Measurements from ENCODE around the gene IGF1R.

Gene IGF1R

GRCh38 chr15:98946301-98947255 lies 298.2 kb downstream of the IGF1R start:
- DNase-seq (ENCODE audit: low read depth), result no peak

GRCh38 chr15:98948456-98948855 lies 300.1 kb downstream of the IGF1R start:
- DNase-seq (ENCODE audit: low read depth), result no peak

- DNase-seq (ENCODE audit: low read depth), result no peak
Measured at GRCh38 chr15:98948941-98949340, 300.6 kb downstream of the IGF1R start.

GRCh38 chr15:98949624-98950023 lies 301.3 kb downstream of the IGF1R start:
- no peak for DNase-seq (ENCODE audit: low read depth)

GRCh38 chr15:98950248-98950647 lies 301.9 kb downstream of the IGF1R start:
- no peak for DNase-seq (ENCODE audit: low read depth)

GRCh38 chr15:98951004-98951403 lies 302.7 kb downstream of the IGF1R start:
- DNase-seq (ENCODE audit: low read depth), result no peak

GRCh38 chr15:98951493-98952320 lies 303.4 kb downstream of the IGF1R start:
- no peak for DNase-seq (ENCODE audit: low read depth)

- DNase-seq (ENCODE audit: low read depth), result no peak
Measured at GRCh38 chr15:98952381-98952803, 304.1 kb downstream of the IGF1R start.

GRCh38 chr15:98953000-98953787 lies 304.9 kb downstream of the IGF1R start:
- no peak for DNase-seq (ENCODE audit: low read depth)

GRCh38 chr15:98953968-98954367 lies 305.6 kb downstream of the IGF1R start:
- DNase-seq (ENCODE audit: low read depth), result no peak

- no peak for DNase-seq (ENCODE audit: low read depth)
Measured at GRCh38 chr15:98954411-98954810, 306.1 kb downstream of the IGF1R start.

- DNase-seq (ENCODE audit: low read depth), result no peak
Measured at GRCh38 chr15:98955331-98955730, 307.0 kb downstream of the IGF1R start.

GRCh38 chr15:98955961-98956723 lies 307.8 kb downstream of the IGF1R start:
- no peak for DNase-seq (ENCODE audit: low read depth)

- no peak for DNase-seq (ENCODE audit: low read depth)
Measured at GRCh38 chr15:98956796-98957553, 308.6 kb downstream of the IGF1R start.

- DNase-seq (ENCODE audit: low read depth), result no peak
Measured at GRCh38 chr15:98957655-98958054, 309.3 kb downstream of the IGF1R start.

- no peak for DNase-seq (ENCODE audit: low read depth)
Measured at GRCh38 chr15:98958076-98958475, 309.7 kb downstream of the IGF1R start.

GRCh38 chr15:98958918-98959639 lies 310.7 kb downstream of the IGF1R start:
- no peak for DNase-seq (ENCODE audit: low read depth)

GRCh38 chr15:98959640-98960007 lies 311.3 kb downstream of the IGF1R start:
- DNase-seq (ENCODE audit: low read depth), result no peak

GRCh38 chr15:98960555-98961050 lies 312.3 kb downstream of the IGF1R start:
- no peak for DNase-seq (ENCODE audit: low read depth)

GRCh38 chr15:98963444-98963843 lies 315.1 kb downstream of the IGF1R start:
- no peak for DNase-seq (ENCODE audit: low read depth)
